Left lobe of liver (tissue), 2 donors: ENCODE measurements around the gene RBMS3. TPM values are rescaled to one million over a fixed set of nuclear protein-coding genes. Genes with fewer than 3 reads are reported as not detected.
"Not testable (repeated sequence)": the region's sequence is repeated elsewhere in the genome, so short reads cannot be mapped to it uniquely, and the experiment has no call there.

Source experiments
- ATAC-seq: fragments of 200-7000 bp; cut with Tn5 transposase; one replicate; pipeline ENCODE4 v1.9.1; 2020; ENCODE audit warnings: mild to moderate bottlenecking, moderate library complexity
- DNase-seq: peaks from one replicate; pipeline ENCODE4 v3.0.0-alpha.2; 2020; ENCODE audit warnings: low spot score
- total RNA-seq: library from RNA; stranded (reverse); gene quantifications from one replicate; pipeline ENCODE4 v1.2.1, GENCODE V29; 2021
- donor health status: DM: no; HTN: no; CAD: no; lungs with moderate emphysema.
- donor health status: DM: no; HTN: yes; CAD: no.

Gene RBMS3
- total RNA-seq, 1 donor from 2014 or later: 9.6 TPM

GRCh38 chr3:29759411-29760225, 478.7 kb downstream of the RBMS3 start:
- DNase-seq (peak; percentile 50), ATAC-seq (peak; percentile 66)

DNA sequence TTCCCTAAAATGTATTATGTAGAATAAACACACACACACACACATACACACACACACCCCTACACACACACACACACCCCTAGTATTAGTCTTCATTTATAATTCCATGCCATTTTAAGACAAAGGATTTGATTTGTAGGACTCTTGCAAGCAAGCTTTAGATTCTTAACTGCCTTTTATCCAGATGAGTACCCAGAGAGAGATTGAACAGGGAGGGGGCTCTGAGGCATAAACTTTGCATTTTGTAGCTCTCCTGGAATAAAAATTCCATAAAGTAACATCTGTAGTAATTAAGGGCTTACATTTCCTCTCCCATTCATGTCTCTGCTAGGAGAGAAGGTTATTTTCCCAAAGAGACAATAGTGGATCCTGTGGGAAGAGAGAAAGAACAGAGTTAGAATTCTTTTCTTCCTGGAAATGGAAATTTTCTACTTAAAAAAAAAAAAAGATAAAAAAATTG, 479.4 kb downstream of the RBMS3 start:
- ATAC-seq (no peak), DNase-seq (no peak)

- ATAC-seq (no peak), DNase-seq (no peak)
Observed at GRCh38 chr3:29761517-29761916, 480.6 kb downstream of the RBMS3 start.

- no peak for DNase-seq
- no peak for ATAC-seq
Observed at GRCh38 chr3:29763115-29763514, 482.2 kb downstream of the RBMS3 start.

- DNase-seq: no peak
- ATAC-seq: no peak
Observed at GRCh38 chr3:29764041-29764440, 483.2 kb downstream of the RBMS3 start.

DNA sequence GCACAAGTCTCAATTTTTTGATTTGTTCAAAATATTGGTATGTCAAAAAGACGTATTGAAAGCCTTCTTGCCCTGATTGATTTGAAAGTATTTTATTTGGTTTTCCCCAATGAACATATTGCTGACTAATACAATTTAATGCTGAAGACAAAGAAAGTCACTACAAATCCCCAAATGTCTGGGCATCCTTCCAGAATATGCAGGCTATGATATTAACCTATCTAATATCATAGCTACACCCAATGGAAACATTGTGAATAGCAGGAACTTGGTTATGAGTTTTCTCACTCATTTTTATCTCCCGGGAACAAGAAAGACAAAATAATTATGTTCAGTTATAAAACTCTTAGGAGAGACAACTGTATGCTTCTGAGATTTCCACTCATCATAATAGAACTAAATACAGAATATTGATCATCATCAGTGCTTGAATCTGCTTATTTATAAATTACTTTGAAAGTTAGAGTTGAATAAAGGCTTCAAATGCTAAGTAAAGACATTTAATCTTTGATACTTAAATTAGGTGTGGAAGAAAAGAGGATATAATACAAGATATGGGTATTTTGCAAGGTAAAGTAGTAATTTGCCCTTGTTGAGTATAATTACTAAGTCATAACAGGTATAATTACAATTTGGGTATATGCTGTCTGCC, 483.9 kb downstream of the RBMS3 start:
- DNase-seq (no peak), ATAC-seq (peak; percentile 89)

- ATAC-seq: no peak
- no peak for DNase-seq
Observed at GRCh38 chr3:29771602-29772001, 490.7 kb downstream of the RBMS3 start.

DNA sequence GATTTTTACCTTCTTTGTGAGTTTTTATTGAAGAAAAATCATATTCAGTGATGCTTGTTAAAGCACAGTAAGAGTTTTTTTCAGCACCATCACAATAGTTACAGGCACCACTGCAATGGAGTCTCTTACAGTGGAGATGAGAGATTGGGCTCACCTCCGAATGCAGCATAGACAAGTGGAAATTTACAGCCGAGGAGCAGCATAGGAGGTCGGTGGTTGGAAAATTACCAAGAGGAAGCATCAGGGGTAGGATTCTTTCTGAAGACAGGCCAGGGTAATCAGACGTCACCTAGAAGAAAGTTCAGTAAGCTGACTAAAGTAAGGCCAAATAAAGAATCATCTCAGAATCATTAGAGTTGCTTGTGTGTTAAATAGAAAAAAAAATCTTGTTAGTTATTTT, 491.6 kb downstream of the RBMS3 start:
- no peak for DNase-seq
- ATAC-seq: no peak

DNA sequence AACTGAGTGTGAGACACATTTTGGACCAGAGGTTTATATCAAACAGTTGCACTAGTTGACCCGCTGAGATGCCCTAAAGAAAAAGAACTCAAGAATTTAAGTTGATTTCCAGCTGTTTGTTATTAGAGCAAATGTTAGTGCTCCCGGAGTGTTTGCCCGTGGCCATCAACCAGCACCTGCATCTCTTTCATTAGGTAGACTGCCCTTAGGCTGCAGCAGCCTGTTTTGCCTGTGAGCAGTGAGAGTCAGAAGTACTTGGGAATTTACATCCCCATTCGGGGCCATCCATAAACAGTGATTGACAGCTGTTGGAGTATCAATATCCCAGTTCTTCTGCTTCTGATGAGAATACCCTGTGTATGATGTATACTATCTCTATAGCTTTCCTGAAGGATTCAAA, 492.6 kb downstream of the RBMS3 start:
- ATAC-seq (no peak), DNase-seq (no peak)

GRCh38 chr3:29775340-29775739, 494.5 kb downstream of the RBMS3 start:
- ATAC-seq: no peak

GRCh38 chr3:29777869-29778268, 497.0 kb downstream of the RBMS3 start:
- DNase-seq (no peak), ATAC-seq (peak; percentile 61)

More at GRCh38 chr3:29775340-29775739, 494.5 kb downstream of the RBMS3 start:
- no peak for DNase-seq

- no peak for ATAC-seq
Observed at GRCh38 chr3:29789686-29790085, 508.8 kb downstream of the RBMS3 start.

GRCh38 chr3:29796808-29797207, 515.9 kb downstream of the RBMS3 start:
- DNase-seq (no peak), ATAC-seq (no peak)

More at GRCh38 chr3:29789686-29790085, 508.8 kb downstream of the RBMS3 start:
- DNase-seq: no peak

DNA sequence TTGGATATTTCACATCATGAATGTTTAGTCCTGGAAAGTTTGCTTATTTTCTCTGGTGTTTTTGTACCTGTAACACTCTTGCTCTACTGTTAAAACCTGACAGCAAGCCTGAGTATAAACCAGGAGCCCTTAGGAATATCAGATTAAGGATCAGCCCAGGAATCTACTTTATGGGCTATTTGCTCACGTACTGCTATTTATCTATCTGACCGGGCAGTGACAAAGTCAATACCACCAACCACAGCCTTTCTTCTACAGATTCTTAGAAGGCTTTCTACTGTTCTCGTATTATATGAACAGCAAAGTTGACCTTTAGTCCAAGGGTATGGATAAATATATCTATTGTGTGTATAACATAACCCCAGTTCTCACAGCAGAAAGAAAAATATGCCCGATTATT, 521.2 kb downstream of the RBMS3 start:
- ATAC-seq (no peak), DNase-seq (no peak)

DNA sequence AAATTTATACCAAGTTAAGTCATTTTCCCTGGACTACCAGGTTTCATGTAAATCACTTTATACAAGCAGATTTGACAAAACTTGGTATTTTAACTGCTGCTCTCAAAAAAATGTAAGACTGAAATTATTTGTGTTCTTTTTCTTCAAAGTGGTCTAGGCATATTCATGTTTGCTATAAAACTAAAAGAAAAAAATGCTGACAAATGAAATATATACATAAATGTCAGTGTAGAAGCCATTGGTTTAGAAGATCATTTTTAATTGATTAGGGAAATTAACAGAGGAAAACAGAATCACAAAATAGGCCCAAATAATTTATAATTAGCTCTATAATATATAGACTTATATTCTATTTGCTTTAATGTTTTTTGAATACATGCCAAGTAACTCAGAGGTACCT, 523.2 kb downstream of the RBMS3 start:
- no peak for ATAC-seq

GRCh38 chr3:29805757-29806156, 524.9 kb downstream of the RBMS3 start:
- DNase-seq (no peak), ATAC-seq (no peak)

More for the DNA sequence above, 523.2 kb downstream of the RBMS3 start:
- DNase-seq: no peak

- not testable (repeated sequence) for DNase-seq, ATAC-seq
Observed at GRCh38 chr3:29808324-29808723, 527.5 kb downstream of the RBMS3 start.

DNA sequence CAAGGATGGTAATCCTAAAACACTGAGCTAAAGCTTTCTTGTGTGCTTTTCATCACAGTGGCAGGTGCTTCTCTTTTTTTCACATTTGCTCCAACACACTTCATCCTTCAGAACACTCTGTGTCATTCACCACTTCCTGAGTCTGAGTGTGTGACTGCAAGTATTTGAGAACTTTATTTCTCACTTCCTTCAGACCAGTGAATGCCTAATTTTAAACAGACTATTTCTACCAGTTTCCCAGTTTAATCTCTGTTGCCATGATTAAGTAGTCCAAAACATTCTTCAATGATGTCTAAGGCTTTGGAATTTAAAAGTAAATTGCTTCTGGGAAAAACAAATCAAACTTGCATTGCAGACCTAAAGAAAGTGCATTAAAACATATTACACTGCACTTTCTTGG, 541.2 kb downstream of the RBMS3 start:
- DNase-seq: no peak

GRCh38 chr3:29823233-29823632, 542.4 kb downstream of the RBMS3 start:
- ATAC-seq (no peak), DNase-seq (no peak)

More for the DNA sequence above, 541.2 kb downstream of the RBMS3 start:
- no peak for ATAC-seq

GRCh38 chr3:29826712-29827111, 545.8 kb downstream of the RBMS3 start:
- DNase-seq (no peak), ATAC-seq (no peak)

DNA sequence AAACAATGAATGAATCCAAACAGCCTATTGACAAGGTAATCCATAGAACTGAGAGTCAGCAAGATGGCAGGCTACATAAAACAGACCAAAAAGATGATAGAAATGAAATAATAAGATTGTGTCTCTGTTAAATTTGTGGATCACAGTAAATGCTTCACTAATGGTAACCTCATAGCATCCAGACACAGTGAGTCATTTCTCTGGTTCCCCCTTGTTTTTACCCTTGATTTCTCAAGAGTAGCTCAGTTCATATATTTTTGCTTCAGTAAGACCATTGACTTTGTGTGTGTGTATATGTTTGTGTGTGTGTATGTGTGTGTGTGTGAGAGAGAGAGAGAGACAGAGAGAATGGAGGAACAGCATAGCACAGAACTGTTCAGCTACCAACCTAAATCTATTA, 546.9 kb downstream of the RBMS3 start:
- DNase-seq: no peak
- ATAC-seq: no peak

DNA sequence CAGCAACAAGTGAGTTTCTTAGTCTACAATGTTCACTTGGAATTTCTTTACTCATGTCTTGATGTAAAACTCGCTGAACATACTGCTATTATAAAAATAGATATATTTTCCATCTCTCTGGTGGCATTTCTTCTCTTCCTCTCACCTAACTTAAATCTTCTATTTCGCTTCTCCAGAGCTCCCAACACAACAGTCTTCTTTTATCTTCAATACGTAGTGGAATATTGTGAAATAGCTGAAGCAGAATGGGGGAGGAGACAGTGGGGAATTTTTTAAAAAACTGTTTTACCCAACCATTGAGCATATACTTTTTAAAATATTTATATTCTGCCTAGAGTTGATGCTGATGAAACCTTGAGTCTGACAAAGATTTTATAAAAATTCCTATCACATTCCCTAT, 548.5 kb downstream of the RBMS3 start:
- ATAC-seq (no peak), DNase-seq (no peak)
